NB4 (cell line): ENCODE measurements around the gene HOXB7.

Experiments
- DNase-seq: peaks from one replicate; pipeline ENCODE4 v3.0.0; 2010; ENCODE audit warnings: low read depth
- H3K4me3 ChIP-seq: one replicate; pipeline ENCODE4 v1.5.1; 2011; ENCODE audit warnings: mild to moderate bottlenecking, low read depth, low read length, moderate library complexity
- CTCF ChIP-seq: IDR thresholded peaks from one replicate; pipeline ENCODE4 v1.5.1; 2012; ENCODE audit warnings: low read depth, low read length
- MAX ChIP-seq: IDR thresholded peaks from 2 replicates; pipeline ENCODE4 v1.6.1; 2011; ENCODE audit warnings: low read depth, low read length
- MYC ChIP-seq: IDR thresholded peaks from 2 replicates; pipeline ENCODE4 v1.6.1; 2011; ENCODE audit warnings: low read depth, low read length
- POLR2A ChIP-seq: IDR thresholded peaks from 2 replicates; pipeline ENCODE4 v1.6.1; 2011; ENCODE audit warnings: mild to moderate bottlenecking; ENCODE audit not compliant: insufficient read length; ENCODE audit errors: extremely low read depth

HOXB7 gene

GRCh38 chr17:48639136-48639535, 28.3 kb upstream of the HOXB7 start:
- H3K4me3 ChIP-seq, result no peak overlapping the region
- DNase-seq, result no peak
- no peak for TF ChIP-seq MAX
- TF ChIP-seq CTCF, result no peak
- no peak for TF ChIP-seq MYC
- TF ChIP-seq POLR2A, result no peak

- TF ChIP-seq MYC (no peak), POLR2A (no peak), MAX (no peak), CTCF (no peak)
- DNase-seq, result no peak
- no peak overlapping the region for H3K4me3 ChIP-seq
Observed at GRCh38 chr17:48637323-48638260, 26.8 kb upstream of the HOXB7 start.

GRCh38 chr17:48636177-48637018, 25.6 kb upstream of the HOXB7 start:
- no peak for TF ChIP-seq POLR2A
- TF ChIP-seq MYC, result 0 out of 2 replicates have a peak, but pooled peaks have one; percentile 31
- TF ChIP-seq MAX, result no peak
- TF ChIP-seq CTCF, result peak; percentile 58
- peak; percentile 92 for DNase-seq
- H3K4me3 ChIP-seq, result no peak overlapping the region

GRCh38 chr17:48634493-48635208, 23.8 kb upstream of the HOXB7 start:
- DNase-seq, result no peak
- no peak overlapping the region for H3K4me3 ChIP-seq
- TF ChIP-seq CTCF (no peak), POLR2A (no peak), MAX (no peak), MYC (no peak)

GRCh38 chr17:48633266-48633677, 22.5 kb upstream of the HOXB7 start:
- TF ChIP-seq POLR2A (no peak), CTCF (no peak), MYC (no peak), MAX (no peak)
- DNase-seq, result no peak
- no peak overlapping the region for H3K4me3 ChIP-seq
